Prostate gland (tissue), 2 donors: ENCODE results near the gene PAQR9. TPM values are rescaled to one million over a fixed set of nuclear protein-coding genes. Genes with fewer than 3 reads are reported as not detected.

Source experiments
- DNase-seq: peaks from one replicate; pipeline ENCODE4 v3.0.0-alpha.2; 2019; ENCODE audit warnings: low spot score
- H3K27ac ChIP-seq, 2 donors: fragments of 200-600 bp; sonication (generic); 2 replicates each; pipeline ENCODE4 v1.5.1; 2017 to 2019
- H3K27me3 ChIP-seq: fragments of 200-600 bp; sonication (generic); replicated peaks from 2 replicates; pipeline ENCODE4 v1.5.1; 2019; ENCODE audit not compliant: insufficient read depth
- H3K36me3 ChIP-seq, 2 donors: fragments of 200-600 bp; sonication (generic); 1 replicate in 1 of 2; 2 replicates in 1 of 2; pipeline versions ENCODE4 v1.5.1 to v1.8.1; 2017 to 2019
- H3K4me1 ChIP-seq: fragments of 200-600 bp; sonication (generic); replicated peaks from 2 replicates; pipeline ENCODE4 v1.5.1; 2019
- H3K4me3 ChIP-seq, 2 donors: fragments of 200-600 bp; sonication (generic); 2 replicates each; pipeline ENCODE4 v1.5.1; 2017 to 2019
- H3K9me3 ChIP-seq: fragments of 200-600 bp; sonication (generic); 2 replicates; pipeline ENCODE4 v1.5.1; 2017
- CTCF ChIP-seq, 4 experiments: fragments of 200-600 bp in 2 of 4; fragments of 450-650 bp in 2 of 4; sonication (generic) in 2 of 4; IDR thresholded peaks; 1 replicate in 3 of 4; 2 replicates in 1 of 4; pipeline ENCODE4 v1.5.1; 2016 to 2019; ENCODE audit warnings: antibody characterized with exemption in 4 of 4, mild to moderate bottlenecking in 2 of 4, moderate library complexity in 2 of 4
- POLR2A ChIP-seq: fragments of 450-650 bp; IDR thresholded peaks from one replicate; pipeline ENCODE4 v1.6.1; 2016; ENCODE audit warnings: antibody characterized with exemption, mild to moderate bottlenecking
- POLR2AphosphoS5 ChIP-seq: sonication (generic); formaldehyde crosslinking; IDR thresholded peaks from one replicate; pipeline ENCODE4 v1.6.1; 2017; ENCODE audit warnings: antibody characterized with exemption
- WGBS: methylation state at CpG from one replicate; pipeline ENCODE4 v1.1.5; 2018; 5-methylcytosine and 5-hydroxymethylcytosine counted together
- intact Hi-C: fragments of 100-400 bp; cut with DNase I; formaldehyde crosslinking; loops from one replicate; pipeline ENCODE4 v1.14.2; 2022
- total RNA-seq, 2 donors: library from RNA; depleted of rRNA; stranded (reverse); fragments of >200 nt; gene quantifications; one replicate each; pipeline ENCODE4 v1.1.0, GENCODE V29; 2016

Gene PAQR9
- total RNA-seq, 2 donors from 2014 or later, result 6.2 TPM; not detected in 1

GRCh38 chr3:142962520-142963233 is 797 bp downstream of the PAQR9 start:
- Histone ChIP-seq H3K27me3 (peaks cover 8% of the 10 kb centered on the region), H3K4me3 (peak overlapping the region; percentile 37 to 39), H3K9me3 (no peaks in the 10 kb centered on the region), H3K4me1 (no peaks in the 10 kb centered on the region), H3K27ac (no peak overlapping the region), H3K36me3 (no peaks in the 10 kb centered on the region)
- TF ChIP-seq POLR2A (no peak), POLR2AphosphoS5 (no peak), CTCF (IDR thresholded peaks at IDR 0.05) (no peak)
- DNase-seq, result no peak
- intact Hi-C loops, result no loop called here
- WGBS, result 61% methylated on average over 60 of the region's 63 CpGs

- WGBS, result 94% methylated on average over 19 of the region's 19 CpGs
Measured at GRCh38 chr3:142962175-142962519, 1.3 kb downstream of the PAQR9 start.

DNA sequence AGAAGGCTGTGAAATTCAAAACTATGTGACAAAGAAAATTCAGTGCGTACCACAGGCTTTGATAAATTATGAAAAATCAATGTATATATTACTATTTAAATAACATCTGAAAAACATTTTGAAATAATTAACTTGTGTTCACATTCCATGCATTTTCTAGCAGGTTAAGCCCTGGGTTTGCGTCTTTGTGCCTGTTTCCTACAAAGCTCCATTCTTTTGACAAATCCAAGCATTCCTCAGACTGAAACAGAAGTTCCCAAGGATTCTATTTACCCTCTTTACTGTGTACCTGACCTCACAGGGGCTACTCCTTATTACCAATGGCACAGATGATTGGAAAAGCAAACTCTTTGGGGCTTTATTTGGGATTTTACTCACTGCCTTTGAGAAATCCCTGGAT is 1.9 kb downstream of the PAQR9 start:
- no peaks in the 10 kb centered on the region for H3K9me3 ChIP-seq
- H3K4me1 ChIP-seq, result no peaks in the 10 kb centered on the region
- no peak overlapping the region for H3K27ac ChIP-seq
- peaks cover 8% of the 10 kb centered on the region for H3K27me3 ChIP-seq
- no peaks in the 10 kb centered on the region for H3K36me3 ChIP-seq
- DNase-seq, result no peak
- TF ChIP-seq CTCF (IDR thresholded peaks at IDR 0.05) (no peak), POLR2AphosphoS5 (no peak), POLR2A (no peak)
- intact Hi-C loops, result no loop called here
- H3K4me3 ChIP-seq, result no peak overlapping the region
- WGBS, result 83% methylated on average over 2 of the region's 2 CpGs

More at GRCh38 chr3:142962175-142962519, 1.3 kb downstream of the PAQR9 start:
- no peak for DNase-seq
- TF ChIP-seq POLR2A (no peak), CTCF (IDR thresholded peaks at IDR 0.05) (no peak), POLR2AphosphoS5 (no peak)
- no peaks in the 10 kb centered on the region for H3K4me1 ChIP-seq
- intact Hi-C loops, result no loop called here
- H3K4me3 ChIP-seq, result no peak overlapping the region
- H3K27ac ChIP-seq, result no peak overlapping the region
- no peaks in the 10 kb centered on the region for H3K36me3 ChIP-seq
- H3K27me3 ChIP-seq, result peaks cover 8% of the 10 kb centered on the region
- no peaks in the 10 kb centered on the region for H3K9me3 ChIP-seq

DNA sequence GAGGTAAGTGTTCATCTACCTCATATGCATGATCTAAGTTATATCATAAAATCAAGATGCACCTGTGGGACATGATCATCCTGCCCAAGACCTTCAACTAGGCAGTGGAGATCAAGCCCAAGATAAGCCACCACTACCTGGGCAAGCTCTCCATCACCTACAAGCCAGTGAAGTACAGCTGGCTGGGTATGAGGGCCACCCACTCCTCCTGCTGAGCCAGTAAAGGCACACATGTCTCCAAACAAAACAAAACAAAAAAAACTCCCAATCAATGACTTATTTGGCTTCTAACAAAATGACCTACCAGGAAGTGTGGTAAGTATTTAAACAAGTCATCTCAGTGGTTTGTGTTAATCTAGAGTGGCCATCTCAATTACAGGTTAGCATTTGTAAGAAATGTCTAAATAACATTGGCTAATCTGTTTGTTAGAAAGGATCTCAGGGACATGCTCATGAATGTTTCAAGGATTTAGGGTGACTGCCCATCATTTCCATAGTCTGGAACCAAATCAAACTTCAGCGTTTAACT is 3.1 kb downstream of the PAQR9 start:
- Histone ChIP-seq H3K27me3 (peaks cover 8% of the 10 kb centered on the region), H3K36me3 (no peaks in the 10 kb centered on the region), H3K9me3 (no peaks in the 10 kb centered on the region), H3K27ac (no peak overlapping the region), H3K4me1 (no peaks in the 10 kb centered on the region), H3K4me3 (no peak overlapping the region)
- WGBS, result 69% methylated on average over 1 of the region's 1 CpG
- DNase-seq, result no peak
- intact Hi-C loops, result no loop called here
- TF ChIP-seq POLR2AphosphoS5 (no peak), POLR2A (no peak), CTCF (IDR thresholded peaks at IDR 0.05) (no peak)

- Histone ChIP-seq H3K9me3 (no peaks in the 10 kb centered on the region), H3K27ac (no peak overlapping the region), H3K27me3 (peaks cover 8% of the 10 kb centered on the region), H3K36me3 (no peaks in the 10 kb centered on the region), H3K4me1 (no peaks in the 10 kb centered on the region), H3K4me3 (no peak overlapping the region)
- DNase-seq, result no peak
- no peak for TF ChIP-seq POLR2A
- no peak for TF ChIP-seq CTCF (IDR thresholded peaks at IDR 0.05)
- TF ChIP-seq POLR2AphosphoS5, result no peak
- intact Hi-C loops, result no loop called here
- 62% methylated on average over 6 of the region's 6 CpGs for WGBS
Measured at GRCh38 chr3:142958707-142959106, 4.8 kb downstream of the PAQR9 start.
